Suprapubic skin (tissue), 4 donors: ENCODE measurements around the gene FBXO40.

ENCODE experiments used
- EP300 ChIP-seq: sonication (generic); formaldehyde crosslinking; IDR thresholded peaks from one replicate; pipeline ENCODE4 v1.6.1; 2017; ENCODE audit warnings: antibody characterized with exemption
- POLR2A ChIP-seq, 2 donors: fragments of 450-650 bp; IDR thresholded peaks; one replicate each; pipeline ENCODE4 v1.6.1; 2017; ENCODE audit warnings: antibody characterized with exemption in 2 of 2, mild to moderate bottlenecking in 2 of 2, moderate library complexity in 2 of 2
- POLR2AphosphoS5 ChIP-seq, 3 donors: sonication (generic); formaldehyde crosslinking; IDR thresholded peaks; one replicate each; pipeline ENCODE4 v1.6.1; 2017; ENCODE audit warnings: antibody characterized with exemption in 3 of 3
- TF ChIP-seq, protein P1 (sequence below), 2 donors: fragments of 200-600 bp in 1 of 2; fragments of 450-650 bp in 1 of 2; sonication (generic) in 1 of 2; IDR thresholded peaks; one replicate each; pipeline ENCODE4 v1.5.1; 2016 to 2019; ENCODE audit warnings: antibody characterized with exemption in 2 of 2, mild to moderate bottlenecking in 1 of 2, moderate library complexity in 1 of 2

GRCh38 chr3:121552797-121553196 is 40.4 kb upstream of the FBXO40 start:
- TF ChIP-seq, protein P1, sequence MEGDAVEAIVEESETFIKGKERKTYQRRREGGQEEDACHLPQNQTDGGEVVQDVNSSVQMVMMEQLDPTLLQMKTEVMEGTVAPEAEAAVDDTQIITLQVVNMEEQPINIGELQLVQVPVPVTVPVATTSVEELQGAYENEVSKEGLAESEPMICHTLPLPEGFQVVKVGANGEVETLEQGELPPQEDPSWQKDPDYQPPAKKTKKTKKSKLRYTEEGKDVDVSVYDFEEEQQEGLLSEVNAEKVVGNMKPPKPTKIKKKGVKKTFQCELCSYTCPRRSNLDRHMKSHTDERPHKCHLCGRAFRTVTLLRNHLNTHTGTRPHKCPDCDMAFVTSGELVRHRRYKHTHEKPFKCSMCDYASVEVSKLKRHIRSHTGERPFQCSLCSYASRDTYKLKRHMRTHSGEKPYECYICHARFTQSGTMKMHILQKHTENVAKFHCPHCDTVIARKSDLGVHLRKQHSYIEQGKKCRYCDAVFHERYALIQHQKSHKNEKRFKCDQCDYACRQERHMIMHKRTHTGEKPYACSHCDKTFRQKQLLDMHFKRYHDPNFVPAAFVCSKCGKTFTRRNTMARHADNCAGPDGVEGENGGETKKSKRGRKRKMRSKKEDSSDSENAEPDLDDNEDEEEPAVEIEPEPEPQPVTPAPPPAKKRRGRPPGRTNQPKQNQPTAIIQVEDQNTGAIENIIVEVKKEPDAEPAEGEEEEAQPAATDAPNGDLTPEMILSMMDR (IDR thresholded peaks at IDR 0.05), result no peak
- TF ChIP-seq POLR2A (IDR thresholded peaks at IDR 0.05) (no peak), EP300 (no peak), POLR2AphosphoS5 (IDR thresholded peaks at IDR 0.05) (no peak)
